Activated CD8-positive, alpha-beta T cell treated with anti-CD3 and anti-CD28 coated beads for 36 hours (primary cell): ENCODE measurements around the gene ATXN1. TPM values are rescaled to one million over a fixed set of nuclear protein-coding genes. Genes with fewer than 3 reads are reported as not detected.

Experiments
- ATAC-seq: fragments of 200-7000 bp; cut with Tn5 transposase; one replicate; pipeline ENCODE4 v1.10.0; 2021; ENCODE audit warnings: mild to moderate bottlenecking, moderate library complexity
- CTCF ChIA-PET: fragments of 350-600 bp; sonication (Branson Sonifier 250); formaldehyde crosslinking; loops from one replicate; lab custom pipeline; 2021; ENCODE audit warnings: antibody characterized with exemption; lab: Charles Lee
- POLR2A ChIA-PET: fragments of 350-600 bp; sonication (Branson Sonifier 250); formaldehyde crosslinking; loops from one replicate; lab custom pipeline; 2021; ENCODE audit warnings: antibody characterized with exemption; lab: Charles Lee
- DNase-seq: peaks from one replicate; pipeline ENCODE4 v3.0.0-alpha.2; 2020
- H3K27ac Mint-ChIP-seq: one replicate; pipeline ENCODE4 v1.8.0; 2021; ENCODE audit warnings: mild to moderate bottlenecking, mixed read lengths
- H3K27me3 Mint-ChIP-seq: one replicate; pipeline ENCODE4 v1.8.0; 2021; ENCODE audit warnings: mixed read lengths
- H3K36me3 Mint-ChIP-seq: one replicate; pipeline ENCODE4 v1.8.0; 2021; ENCODE audit warnings: low read depth, mixed read lengths
- H3K4me1 Mint-ChIP-seq: one replicate; pipeline ENCODE4 v1.8.0; 2021; ENCODE audit warnings: low read depth, mixed read lengths
- H3K4me3 Mint-ChIP-seq: one replicate; pipeline ENCODE4 v1.8.0; 2021; ENCODE audit warnings: mild to moderate bottlenecking, moderate library complexity, mixed read lengths
- H3K9me3 Mint-ChIP-seq: one replicate; pipeline ENCODE4 v1.8.0; 2021; ENCODE audit warnings: mixed read lengths
- intact Hi-C: fragments of 100-400 bp; cut with micrococcal nuclease; formaldehyde crosslinking; loops from one replicate; pipeline ENCODE4 v1.10.0; 2022
- total RNA-seq, 2 experiments: library from RNA; stranded (reverse); gene quantifications; one replicate each; pipeline ENCODE4 v1.2.3, GENCODE V29; 2021
- TF ChIP-seq, protein P1 (sequence below): fragments of 200-600 bp; IDR thresholded peaks from one replicate; pipeline ENCODE4 v1.8.0; 2022; ENCODE audit warnings: antibody characterized with exemption, mild to moderate bottlenecking

Gene ATXN1
- total RNA-seq, 2 experiments from 2014 or later: 35.4 to 40.8 TPM

DNA sequence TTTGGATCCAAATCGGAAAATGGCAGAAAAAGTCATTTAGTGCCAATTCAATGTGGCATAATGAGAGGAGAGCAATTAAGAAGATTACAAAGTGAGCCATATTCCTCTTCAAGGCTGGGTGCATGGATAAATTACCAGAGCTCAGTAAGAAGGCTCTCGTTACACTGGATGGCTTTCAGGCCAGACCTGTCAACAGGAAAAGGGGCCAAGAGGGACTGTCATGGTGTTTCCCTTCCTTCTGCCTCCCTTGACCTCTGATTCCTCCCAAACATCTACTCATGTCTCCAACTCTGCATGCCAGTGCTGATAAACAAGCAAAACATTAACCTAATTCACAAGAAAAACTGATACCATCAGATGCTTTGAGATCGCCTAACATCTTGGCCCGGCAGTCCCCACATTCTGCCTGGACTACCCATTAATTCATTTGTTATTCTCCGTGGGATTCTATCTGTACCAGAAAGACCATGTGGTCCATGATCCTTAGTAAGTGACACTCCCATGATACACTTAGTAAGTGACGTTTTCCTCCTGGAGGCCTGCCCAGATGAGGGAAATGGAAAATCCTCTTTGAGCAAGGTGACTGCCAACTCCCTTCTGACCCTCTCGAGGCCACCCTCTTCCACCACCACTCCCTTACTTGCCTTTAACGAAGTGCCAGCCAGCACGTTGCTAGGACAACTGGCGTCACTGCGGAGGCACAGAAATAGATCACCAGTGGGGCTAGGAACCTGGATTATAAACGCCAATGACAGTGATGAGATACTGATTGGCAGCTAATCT lies 283.7 kb downstream of the ATXN1 start:
- Mint-ChIP-seq H3K9me3 (peaks cover 3% of the 10 kb centered on the region), H3K27ac (peak overlapping the region; percentile 73), H3K4me3 (no peak overlapping the region), H3K4me1 (peaks cover 81% of the 10 kb centered on the region), H3K36me3 (peaks cover 52% of the 10 kb centered on the region), H3K27me3 (no peaks in the 10 kb centered on the region)
- intact Hi-C loops: no loop called here
- ChIA-PET CTCF (interaction anchor here (0.9 to 1.9 kb wide), 5 partner anchors 9 to 146 kb away, joined by 3 to 5 read pairs (median 4); no protein-coding TSS in a partner anchor), POLR2A (no interaction called here)
- TF ChIP-seq, protein P1, sequence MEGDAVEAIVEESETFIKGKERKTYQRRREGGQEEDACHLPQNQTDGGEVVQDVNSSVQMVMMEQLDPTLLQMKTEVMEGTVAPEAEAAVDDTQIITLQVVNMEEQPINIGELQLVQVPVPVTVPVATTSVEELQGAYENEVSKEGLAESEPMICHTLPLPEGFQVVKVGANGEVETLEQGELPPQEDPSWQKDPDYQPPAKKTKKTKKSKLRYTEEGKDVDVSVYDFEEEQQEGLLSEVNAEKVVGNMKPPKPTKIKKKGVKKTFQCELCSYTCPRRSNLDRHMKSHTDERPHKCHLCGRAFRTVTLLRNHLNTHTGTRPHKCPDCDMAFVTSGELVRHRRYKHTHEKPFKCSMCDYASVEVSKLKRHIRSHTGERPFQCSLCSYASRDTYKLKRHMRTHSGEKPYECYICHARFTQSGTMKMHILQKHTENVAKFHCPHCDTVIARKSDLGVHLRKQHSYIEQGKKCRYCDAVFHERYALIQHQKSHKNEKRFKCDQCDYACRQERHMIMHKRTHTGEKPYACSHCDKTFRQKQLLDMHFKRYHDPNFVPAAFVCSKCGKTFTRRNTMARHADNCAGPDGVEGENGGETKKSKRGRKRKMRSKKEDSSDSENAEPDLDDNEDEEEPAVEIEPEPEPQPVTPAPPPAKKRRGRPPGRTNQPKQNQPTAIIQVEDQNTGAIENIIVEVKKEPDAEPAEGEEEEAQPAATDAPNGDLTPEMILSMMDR: no peak
- ATAC-seq: no peak
- DNase-seq: no peak

DNA sequence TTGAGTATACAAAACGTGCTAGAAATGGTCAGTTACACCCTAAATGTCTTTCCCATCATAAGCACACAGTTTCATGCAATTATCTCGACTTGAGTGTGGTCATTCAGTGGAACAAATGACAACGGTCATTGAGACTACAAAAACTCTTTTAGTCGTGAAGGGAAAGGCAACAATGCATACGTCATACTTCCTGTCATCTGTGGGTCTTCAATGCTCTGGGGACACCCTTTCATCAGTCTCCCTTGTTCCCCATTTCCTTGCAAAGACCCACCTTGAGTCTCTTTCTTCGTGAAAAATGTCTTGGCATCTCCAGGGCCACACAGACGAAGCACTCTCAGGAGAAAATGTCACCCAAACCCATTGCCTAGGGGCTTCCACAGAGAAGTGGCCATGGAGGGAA lies 284.4 kb downstream of the ATXN1 start:
- DNase-seq (no peak), ATAC-seq (no peak)
- Mint-ChIP-seq H3K36me3 (peaks cover 45% of the 10 kb centered on the region), H3K27me3 (no peaks in the 10 kb centered on the region), H3K9me3 (peaks cover 3% of the 10 kb centered on the region), H3K27ac (peak overlapping the region; percentile 73), H3K4me1 (peaks cover 81% of the 10 kb centered on the region), H3K4me3 (no peak overlapping the region)
- ChIA-PET POLR2A (no interaction called here), CTCF (interaction anchor here (1.4 to 1.9 kb wide), 2 partner anchors 35 to 38 kb away, joined by 4 to 5 read pairs; no protein-coding TSS in a partner anchor)
- TF ChIP-seq, protein P1: no peak
- intact Hi-C loops: no loop called here

DNA sequence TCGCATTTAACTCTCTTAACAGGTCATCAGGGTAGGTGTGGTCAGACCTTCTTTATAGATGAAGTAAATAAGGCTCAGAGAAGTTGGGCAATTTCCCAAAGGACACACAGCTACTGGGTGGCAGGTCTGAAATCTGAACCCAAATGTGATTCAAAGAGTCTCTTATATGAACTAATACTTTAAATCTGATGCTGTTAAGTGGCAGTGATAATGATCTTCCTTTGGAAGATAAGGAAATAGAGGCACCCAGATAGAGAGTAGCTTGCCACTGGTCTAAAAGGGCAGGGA lies 285.8 kb downstream of the ATXN1 start:
- ChIA-PET CTCF (interaction anchor here (1.6 to 2.0 kb wide), 2 partner anchors 143 to 295 kb away, joined by 4 to 7 read pairs; no protein-coding TSS in a partner anchor), POLR2A (interaction anchor here (0.6 to 0.7 kb wide), 2 partner anchors 10 to 155 kb away, joined by 3 to 4 read pairs; no protein-coding TSS in a partner anchor)
- intact Hi-C loops: loop anchor here (2.0 kb wide), 1 partner anchor 287 kb away; no protein-coding TSS in a partner anchor
- ATAC-seq (no peak), DNase-seq (no peak)
- Mint-ChIP-seq H3K36me3 (peaks cover 43% of the 10 kb centered on the region), H3K27me3 (no peaks in the 10 kb centered on the region), H3K27ac (peak overlapping the region; percentile 87), H3K4me3 (no peak overlapping the region), H3K9me3 (peaks cover 3% of the 10 kb centered on the region), H3K4me1 (peaks cover 81% of the 10 kb centered on the region)
- TF ChIP-seq, protein P1: no peak

DNA sequence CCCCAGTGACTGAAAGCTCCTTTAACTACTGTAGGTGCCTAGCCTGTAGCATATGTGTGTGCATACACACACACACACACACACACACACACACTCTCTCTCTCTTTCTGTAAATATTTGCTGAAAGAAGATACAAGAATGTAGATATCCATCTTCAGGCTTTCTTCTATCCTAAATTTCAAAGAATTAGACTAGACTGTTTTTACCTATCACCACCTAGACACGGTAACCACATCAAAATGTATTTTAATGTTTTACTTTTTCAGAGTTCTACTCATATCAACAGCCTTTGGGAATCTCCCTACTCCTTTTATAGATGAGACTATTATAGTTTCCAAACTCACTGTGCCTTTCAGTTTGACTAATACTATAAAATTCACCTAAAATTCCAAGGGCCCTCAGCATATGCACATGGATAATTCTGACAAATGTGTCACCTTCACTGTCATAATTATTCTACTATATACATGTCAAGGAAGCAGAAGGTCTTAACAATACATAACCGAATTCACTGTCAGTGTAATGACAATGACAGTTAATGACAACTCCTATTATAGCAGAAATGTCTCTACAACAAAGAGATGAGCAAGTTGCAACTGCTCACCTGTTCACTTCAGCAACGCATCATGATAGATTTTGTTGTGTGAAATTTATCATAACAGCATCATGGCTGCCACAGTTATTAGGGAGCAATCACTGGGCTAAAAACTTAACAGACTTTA lies 286.3 kb downstream of the ATXN1 start:
- Mint-ChIP-seq H3K27ac (peak overlapping the region; percentile 87), H3K27me3 (no peaks in the 10 kb centered on the region), H3K4me3 (peak overlapping the region; percentile 8), H3K36me3 (peaks cover 42% of the 10 kb centered on the region), H3K4me1 (peaks cover 80% of the 10 kb centered on the region), H3K9me3 (peaks cover 3% of the 10 kb centered on the region)
- ChIA-PET CTCF (interaction anchor here (1.1 to 3.2 kb wide), 8 partner anchors 8 to 296 kb away, joined by 3 to 13 read pairs (median 5); no protein-coding TSS in a partner anchor), POLR2A (interaction anchor here (0.7 to 1.2 kb wide), 10 partner anchors 8 to 288 kb away, joined by 3 to 5 read pairs (median 3); partner anchors contain the start of gene ATXN1)
- DNase-seq: no peak
- peak; percentile 59 for ATAC-seq
- TF ChIP-seq, protein P1: no peak
- intact Hi-C loops: loop anchor here (2.0 to 5.0 kb wide), 2 partner anchors 38 to 288 kb away; no protein-coding TSS in a partner anchor
